ENCODE results near the gene SLC24A4.

The SLC24A4 gene

DNA sequence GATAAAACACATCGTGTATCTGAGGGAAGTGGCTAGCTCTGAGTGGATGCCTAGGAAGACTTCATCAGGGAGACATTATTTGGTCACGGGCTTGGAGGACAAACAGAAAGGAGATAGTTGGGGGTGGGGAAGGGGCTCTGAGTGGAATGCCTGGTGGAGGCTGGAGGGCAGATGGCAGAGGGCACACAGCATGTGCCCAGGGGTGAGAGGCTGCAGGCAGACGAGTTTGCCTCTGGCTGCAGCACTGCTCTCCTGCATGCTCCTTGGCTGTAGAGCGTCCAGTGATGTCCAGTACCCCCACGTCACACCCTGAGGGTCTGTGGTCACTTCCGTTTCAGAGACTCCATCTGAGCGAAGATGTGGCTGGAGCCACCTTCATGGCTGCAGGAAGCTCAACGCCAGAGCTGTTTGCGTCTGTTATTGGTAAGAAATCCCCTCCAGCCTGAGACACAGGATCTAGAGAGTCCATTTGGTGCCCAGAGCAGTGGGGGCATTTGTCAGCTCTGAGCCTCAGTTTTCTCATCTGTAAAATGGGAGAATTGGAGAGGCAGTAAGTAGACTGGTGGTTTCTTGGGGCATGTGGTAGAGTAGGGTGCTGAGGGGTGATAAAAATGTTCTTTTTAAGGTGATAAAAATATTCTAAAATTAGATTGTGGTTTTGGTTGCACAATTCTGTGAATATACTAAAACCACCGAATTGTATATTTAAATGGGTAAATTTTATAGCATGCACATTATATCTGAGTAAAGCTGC, 119.0 kb downstream of the SLC24A4 start:
- no peak overlapping the region for H3K4me3 ChIP-seq (ENCODE audit: low read depth, low read length)
- TF ChIP-seq, protein P1, sequence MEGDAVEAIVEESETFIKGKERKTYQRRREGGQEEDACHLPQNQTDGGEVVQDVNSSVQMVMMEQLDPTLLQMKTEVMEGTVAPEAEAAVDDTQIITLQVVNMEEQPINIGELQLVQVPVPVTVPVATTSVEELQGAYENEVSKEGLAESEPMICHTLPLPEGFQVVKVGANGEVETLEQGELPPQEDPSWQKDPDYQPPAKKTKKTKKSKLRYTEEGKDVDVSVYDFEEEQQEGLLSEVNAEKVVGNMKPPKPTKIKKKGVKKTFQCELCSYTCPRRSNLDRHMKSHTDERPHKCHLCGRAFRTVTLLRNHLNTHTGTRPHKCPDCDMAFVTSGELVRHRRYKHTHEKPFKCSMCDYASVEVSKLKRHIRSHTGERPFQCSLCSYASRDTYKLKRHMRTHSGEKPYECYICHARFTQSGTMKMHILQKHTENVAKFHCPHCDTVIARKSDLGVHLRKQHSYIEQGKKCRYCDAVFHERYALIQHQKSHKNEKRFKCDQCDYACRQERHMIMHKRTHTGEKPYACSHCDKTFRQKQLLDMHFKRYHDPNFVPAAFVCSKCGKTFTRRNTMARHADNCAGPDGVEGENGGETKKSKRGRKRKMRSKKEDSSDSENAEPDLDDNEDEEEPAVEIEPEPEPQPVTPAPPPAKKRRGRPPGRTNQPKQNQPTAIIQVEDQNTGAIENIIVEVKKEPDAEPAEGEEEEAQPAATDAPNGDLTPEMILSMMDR (IDR thresholded peaks at IDR 0.05; ENCODE audit: low read depth, low read length), result no peak

GRCh38 chr14:92443167-92443566, 120.2 kb downstream of the SLC24A4 start:
- no peak overlapping the region for H3K4me3 ChIP-seq (ENCODE audit: low read depth, low read length)
- TF ChIP-seq, protein P1 (IDR thresholded peaks at IDR 0.05; ENCODE audit: low read depth, low read length), result no peak

DNA sequence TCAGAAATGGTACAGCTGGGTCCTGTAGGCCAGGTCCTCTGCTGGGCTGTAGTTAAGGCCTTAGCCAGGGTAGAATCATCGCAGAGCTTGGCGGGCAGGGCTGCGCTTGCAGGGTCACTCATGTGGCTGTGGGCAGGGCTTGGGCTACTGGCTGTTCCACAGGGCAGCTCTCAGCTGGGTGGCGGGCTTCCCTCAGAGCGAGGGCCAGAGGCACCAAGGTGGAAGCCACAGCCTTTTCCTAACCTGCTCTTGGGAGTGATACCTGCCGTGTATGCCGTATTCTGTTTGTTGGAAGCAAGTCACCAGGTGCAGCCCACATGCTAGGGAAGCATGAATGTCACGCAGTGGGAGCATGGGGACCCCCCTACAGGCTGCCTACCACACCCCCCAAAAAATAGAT, 120.8 kb downstream of the SLC24A4 start:
- H3K4me3 ChIP-seq (ENCODE audit: low read depth, low read length), result no peak overlapping the region
- TF ChIP-seq, protein P1 (IDR thresholded peaks at IDR 0.05; ENCODE audit: low read depth, low read length), result no peak

- H3K4me3 ChIP-seq (ENCODE audit: low read depth, low read length), result no peak overlapping the region
- TF ChIP-seq, protein P1 (IDR thresholded peaks at IDR 0.05; ENCODE audit: low read depth, low read length), result no peak
Measured at GRCh38 chr14:92446771-92447170, 123.8 kb downstream of the SLC24A4 start.

GRCh38 chr14:92447416-92448197, 124.6 kb downstream of the SLC24A4 start:
- TF ChIP-seq, protein P1 (IDR thresholded peaks at IDR 0.05; ENCODE audit: low read depth, low read length), result no peak
- no peak overlapping the region for H3K4me3 ChIP-seq (ENCODE audit: low read depth, low read length)

- TF ChIP-seq, protein P1 (IDR thresholded peaks at IDR 0.05; ENCODE audit: low read depth, low read length), result no peak
- H3K4me3 ChIP-seq (ENCODE audit: low read depth, low read length), result no peak overlapping the region
Measured at GRCh38 chr14:92448786-92449185, 125.8 kb downstream of the SLC24A4 start.
